HG03575 (cell line): Measurements from ENCODE around the gene ASH1L.
"Not testable (repeated sequence)": the region's sequence is repeated elsewhere in the genome, so short reads cannot be mapped to it uniquely, and the experiment has no call there.

Experiments
- ATAC-seq: cut with Tn5 transposase; IDR thresholded peaks from one replicate; pipeline ENCODE4 v1.9.1; 2021; ENCODE audit not compliant: unreplicated experiment, insufficient number of reproducible peaks, low FRiP score; ENCODE audit errors: extremely low read depth

The ASH1L gene

GRCh38 chr1:155563377-155564022 is 897 bp upstream of the ASH1L start:
- not testable (repeated sequence) for ATAC-seq

- not testable (repeated sequence) for ATAC-seq
Observed at GRCh38 chr1:155561779-155562580, 623 bp downstream of the ASH1L start.

- ATAC-seq, result no peak
Observed at GRCh38 chr1:155555915-155556314, 6.7 kb downstream of the ASH1L start.

GRCh38 chr1:155553349-155553748 is 9.3 kb downstream of the ASH1L start:
- ATAC-seq, result no peak

GRCh38 chr1:155548706-155549105 is 13.9 kb downstream of the ASH1L start:
- no peak for ATAC-seq

- ATAC-seq, result no peak
Observed at GRCh38 chr1:155540000-155540874, 22.4 kb downstream of the ASH1L start.

GRCh38 chr1:155537193-155537592 is 25.4 kb downstream of the ASH1L start:
- no peak for ATAC-seq

GRCh38 chr1:155531624-155532023 is 31.0 kb downstream of the ASH1L start:
- no peak for ATAC-seq

GRCh38 chr1:155529929-155530328 is 32.7 kb downstream of the ASH1L start:
- ATAC-seq, result no peak

GRCh38 chr1:155529109-155529508 is 33.5 kb downstream of the ASH1L start:
- ATAC-seq, result no peak

GRCh38 chr1:155527677-155528076 is 34.9 kb downstream of the ASH1L start:
- no peak for ATAC-seq

- ATAC-seq, result no peak
Observed at GRCh38 chr1:155526356-155526755, 36.2 kb downstream of the ASH1L start.

- ATAC-seq, result no peak
Observed at GRCh38 chr1:155522069-155522468, 40.5 kb downstream of the ASH1L start.

GRCh38 chr1:155518484-155518883 is 44.1 kb downstream of the ASH1L start:
- no peak for ATAC-seq

- ATAC-seq, result no peak
Observed at GRCh38 chr1:155514582-155515187, 47.9 kb downstream of the ASH1L start.

GRCh38 chr1:155513300-155513916 is 49.2 kb downstream of the ASH1L start:
- ATAC-seq, result no peak

GRCh38 chr1:155511385-155511784 is 51.2 kb downstream of the ASH1L start:
- ATAC-seq, result not testable (repeated sequence)

- no peak for ATAC-seq
Observed at GRCh38 chr1:155509064-155509463, 53.5 kb downstream of the ASH1L start.

GRCh38 chr1:155507945-155508344 is 54.7 kb downstream of the ASH1L start:
- no peak for ATAC-seq
